Loucy (cell line): ENCODE results near the gene MGAT5.

Experiments
- H2AFZ ChIP-seq: fragments of 200-600 bp; sonication (generic); 2 replicates; pipeline ENCODE4 v1.6.0; 2016; ENCODE audit warnings: antibody characterized with exemption, mild to moderate bottlenecking, low read length, moderate library complexity
- H3F3A ChIP-seq: fragments of 200-600 bp; 2 replicates; pipeline ENCODE4 v1.6.0; 2016; ENCODE audit warnings: antibody characterized with exemption, low read depth, mild to moderate bottlenecking
- H3K27me3 ChIP-seq: fragments of 200-600 bp; sonication (generic); 2 replicates; pipeline ENCODE4 v1.6.1; 2014; ENCODE audit warnings: low read length, mild to moderate bottlenecking; ENCODE audit not compliant: insufficient read depth, poor library complexity, severe bottlenecking
- H3K36me3 ChIP-seq: fragments of 200-600 bp; sonication (generic); 2 replicates; pipeline ENCODE4 v1.6.1; 2016; ENCODE audit warnings: low read length; ENCODE audit not compliant: insufficient read depth
- H3K4me1 ChIP-seq: fragments of 200-600 bp; sonication (generic); 2 replicates; pipeline ENCODE4 v1.5.1; 2014; ENCODE audit warnings: low read length, mild to moderate bottlenecking; ENCODE audit not compliant: insufficient read depth, poor library complexity, severe bottlenecking
- H3K4me2 ChIP-seq: fragments of 200-600 bp; sonication (generic); 2 replicates; pipeline ENCODE4 v1.6.0; 2014; ENCODE audit warnings: antibody characterized with exemption, low read length, low read depth, mild to moderate bottlenecking; ENCODE audit not compliant: poor library complexity, severe bottlenecking
- H3K4me3 ChIP-seq: fragments of 200-600 bp; sonication (generic); 2 replicates; pipeline ENCODE4 v1.5.1; 2014; ENCODE audit warnings: low read length, mild to moderate bottlenecking, mixed read lengths; ENCODE audit not compliant: poor library complexity, severe bottlenecking
- H3K79me2 ChIP-seq: fragments of 200-600 bp; sonication (generic); 2 replicates; pipeline ENCODE4 v1.6.1; 2014; ENCODE audit warnings: low read length; ENCODE audit not compliant: insufficient read depth
- H3K9ac ChIP-seq: fragments of 200-600 bp; sonication (generic); 2 replicates; pipeline ENCODE4 v1.6.0; 2014; ENCODE audit warnings: mild to moderate bottlenecking, low read depth, low read length, moderate library complexity; ENCODE audit not compliant: poor library complexity, severe bottlenecking
- H3K9me2 ChIP-seq: fragments of 200-600 bp; sonication (generic); replicated peaks from 2 replicates; pipeline ENCODE4 v1.6.1; 2016; ENCODE audit warnings: low read depth, low read length, mixed read lengths
- H3K9me3 ChIP-seq: fragments of 200-600 bp; sonication (generic); 2 replicates; pipeline ENCODE4 v1.6.1; 2014; ENCODE audit warnings: mild to moderate bottlenecking, antibody characterized with exemption, low read length, low read depth; ENCODE audit not compliant: insufficient read depth
- H4K20me1 ChIP-seq: fragments of 200-600 bp; sonication (generic); 2 replicates; pipeline ENCODE4 v1.6.0; 2014; ENCODE audit warnings: antibody characterized with exemption, low read length, mild to moderate bottlenecking; ENCODE audit not compliant: insufficient read depth, poor library complexity, severe bottlenecking
- EZH2phosphoT487 ChIP-seq: fragments of 200-600 bp; IDR thresholded peaks from 2 replicates; pipeline ENCODE4 v1.6.1; 2018; ENCODE audit warnings: antibody characterized with exemption, mild to moderate bottlenecking, moderate library complexity, borderline replicate concordance
- TF ChIP-seq, protein P1 (sequence below): fragments of 200-600 bp; sonication (generic); conservative IDR thresholded peaks from 2 replicates; pipeline ENCODE4 v1.5.1; 2014; ENCODE audit warnings: mild to moderate bottlenecking, antibody characterized with exemption, low read length

Gene MGAT5

DNA sequence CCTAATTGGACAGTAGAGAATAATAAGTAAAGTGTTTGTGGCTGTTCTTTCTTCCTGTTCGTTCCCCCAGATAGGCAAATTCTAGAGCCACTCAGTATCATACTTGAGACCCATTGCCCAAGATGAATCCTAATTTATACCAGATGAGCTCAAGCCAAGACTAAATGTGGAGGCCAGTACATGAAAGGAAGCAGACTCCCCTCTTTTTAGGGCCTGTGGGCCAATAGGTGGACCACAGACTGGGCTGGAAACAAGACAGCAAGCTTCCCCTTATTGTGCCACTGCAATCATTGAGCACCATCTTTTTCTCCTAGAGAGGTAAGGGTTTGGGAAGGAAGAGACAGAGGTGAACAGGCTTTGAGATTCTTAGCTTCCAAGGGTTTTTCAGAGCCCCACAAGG is 141.9 kb downstream of the MGAT5 start:
- Histone ChIP-seq H3K79me2 (no peaks in the 10 kb centered on the region), H4K20me1 (no peaks in the 10 kb centered on the region), H3K9me2 (no peaks in the 10 kb centered on the region), H3K9ac (no peak overlapping the region), H3K27me3 (no peaks in the 10 kb centered on the region), H2AFZ (no peak overlapping the region), H3K4me3 (no peak overlapping the region), H3K9me3 (no peaks in the 10 kb centered on the region), H3K4me2 (no peak overlapping the region), H3F3A (no peaks in the 10 kb centered on the region), H3K4me1 (peaks cover 13% of the 10 kb centered on the region), H3K36me3 (peaks cover 6% of the 10 kb centered on the region; the same call in 1 of the 2 replicates)
- no peak for TF ChIP-seq EZH2phosphoT487
- TF ChIP-seq, protein P1, sequence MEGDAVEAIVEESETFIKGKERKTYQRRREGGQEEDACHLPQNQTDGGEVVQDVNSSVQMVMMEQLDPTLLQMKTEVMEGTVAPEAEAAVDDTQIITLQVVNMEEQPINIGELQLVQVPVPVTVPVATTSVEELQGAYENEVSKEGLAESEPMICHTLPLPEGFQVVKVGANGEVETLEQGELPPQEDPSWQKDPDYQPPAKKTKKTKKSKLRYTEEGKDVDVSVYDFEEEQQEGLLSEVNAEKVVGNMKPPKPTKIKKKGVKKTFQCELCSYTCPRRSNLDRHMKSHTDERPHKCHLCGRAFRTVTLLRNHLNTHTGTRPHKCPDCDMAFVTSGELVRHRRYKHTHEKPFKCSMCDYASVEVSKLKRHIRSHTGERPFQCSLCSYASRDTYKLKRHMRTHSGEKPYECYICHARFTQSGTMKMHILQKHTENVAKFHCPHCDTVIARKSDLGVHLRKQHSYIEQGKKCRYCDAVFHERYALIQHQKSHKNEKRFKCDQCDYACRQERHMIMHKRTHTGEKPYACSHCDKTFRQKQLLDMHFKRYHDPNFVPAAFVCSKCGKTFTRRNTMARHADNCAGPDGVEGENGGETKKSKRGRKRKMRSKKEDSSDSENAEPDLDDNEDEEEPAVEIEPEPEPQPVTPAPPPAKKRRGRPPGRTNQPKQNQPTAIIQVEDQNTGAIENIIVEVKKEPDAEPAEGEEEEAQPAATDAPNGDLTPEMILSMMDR: no peak

DNA sequence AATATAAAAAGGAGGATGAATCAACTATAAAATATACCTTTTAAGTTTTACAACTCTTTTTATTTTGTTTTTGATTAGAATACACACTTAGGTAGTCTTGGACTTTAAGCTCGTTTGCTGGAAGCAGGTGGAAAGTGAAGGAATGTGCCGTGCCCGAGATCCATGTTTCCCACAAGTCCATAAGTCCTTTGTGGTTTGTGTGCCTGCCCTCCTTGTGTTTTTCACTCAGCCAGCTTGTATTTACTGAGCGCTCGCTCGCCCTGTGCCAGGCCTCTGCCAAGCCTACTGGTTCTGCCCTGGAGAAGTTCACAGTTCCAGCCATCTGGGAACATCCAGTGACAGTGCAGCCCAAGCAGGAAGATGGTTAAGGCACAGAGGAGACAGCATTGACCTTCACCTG is 142.6 kb downstream of the MGAT5 start:
- H3F3A ChIP-seq: no peaks in the 10 kb centered on the region
- H3K9ac ChIP-seq: no peak overlapping the region
- no peak overlapping the region for H3K4me3 ChIP-seq
- H4K20me1 ChIP-seq: no peaks in the 10 kb centered on the region
- no peaks in the 10 kb centered on the region for H3K27me3 ChIP-seq
- TF ChIP-seq, protein P1: no peak
- no peak for TF ChIP-seq EZH2phosphoT487
- H3K9me2 ChIP-seq: no peaks in the 10 kb centered on the region
- H3K36me3 ChIP-seq: peaks cover 6% of the 10 kb centered on the region; the same call in 1 of the 2 replicates
- no peaks in the 10 kb centered on the region for H3K9me3 ChIP-seq
- H3K4me1 ChIP-seq: peaks cover 12% of the 10 kb centered on the region
- no peak overlapping the region for H2AFZ ChIP-seq
- no peak overlapping the region for H3K4me2 ChIP-seq
- no peaks in the 10 kb centered on the region for H3K79me2 ChIP-seq

DNA sequence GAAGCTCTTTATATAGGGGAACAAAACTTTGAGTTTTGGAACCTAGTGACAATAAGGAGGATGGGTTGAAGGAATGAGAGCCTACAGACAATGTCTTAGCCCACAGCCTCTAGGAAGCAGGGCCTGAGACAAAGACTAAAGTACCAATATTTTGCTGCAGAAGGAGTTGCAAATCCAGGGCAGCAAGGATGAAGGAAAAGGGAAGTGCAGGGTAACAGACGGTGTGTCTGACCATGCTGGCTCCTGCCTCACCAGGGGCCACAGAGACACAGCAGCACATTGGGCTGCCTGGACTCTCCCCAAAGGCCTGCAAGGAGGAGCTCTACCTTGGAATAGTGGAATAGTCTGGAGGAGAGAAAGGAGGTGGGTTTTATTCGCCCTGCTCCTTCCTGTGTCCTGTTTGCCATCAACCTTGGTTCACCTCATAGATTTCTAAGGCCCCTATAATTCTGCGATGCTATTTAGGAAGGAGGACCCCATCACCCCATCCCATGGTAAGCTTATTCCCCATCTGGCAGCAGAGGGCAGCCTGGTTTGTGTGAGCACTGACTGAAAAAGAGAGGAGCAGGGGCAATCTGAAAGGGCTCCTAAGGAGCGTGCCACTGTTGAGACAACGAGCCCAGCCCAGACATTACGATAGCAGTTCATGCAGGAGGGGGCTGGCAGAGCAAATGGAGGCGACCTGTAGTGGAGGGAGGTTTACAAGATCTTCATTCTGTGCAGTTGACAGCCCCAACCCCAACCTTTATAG is 143.4 kb downstream of the MGAT5 start:
- H3K36me3 ChIP-seq: peaks cover 6% of the 10 kb centered on the region; the same call in 1 of the 2 replicates
- H3K4me2 ChIP-seq: no peak overlapping the region
- no peak overlapping the region for H3K9ac ChIP-seq
- no peak overlapping the region for H2AFZ ChIP-seq
- no peak for TF ChIP-seq EZH2phosphoT487
- TF ChIP-seq, protein P1: no peak
- peaks cover 12% of the 10 kb centered on the region for H3K4me1 ChIP-seq
- no peaks in the 10 kb centered on the region for H3F3A ChIP-seq
- no peaks in the 10 kb centered on the region for H3K9me3 ChIP-seq
- no peak overlapping the region for H3K4me3 ChIP-seq
- H3K27me3 ChIP-seq: no peaks in the 10 kb centered on the region
- H3K9me2 ChIP-seq: no peaks in the 10 kb centered on the region
- no peaks in the 10 kb centered on the region for H4K20me1 ChIP-seq
- H3K79me2 ChIP-seq: no peaks in the 10 kb centered on the region
